ENCODE results near the gene FANCI.
"Not testable (repeated sequence)": the region's sequence is repeated elsewhere in the genome, so short reads cannot be mapped to it uniquely, and the experiment has no call there.

The FANCI gene

DNA sequence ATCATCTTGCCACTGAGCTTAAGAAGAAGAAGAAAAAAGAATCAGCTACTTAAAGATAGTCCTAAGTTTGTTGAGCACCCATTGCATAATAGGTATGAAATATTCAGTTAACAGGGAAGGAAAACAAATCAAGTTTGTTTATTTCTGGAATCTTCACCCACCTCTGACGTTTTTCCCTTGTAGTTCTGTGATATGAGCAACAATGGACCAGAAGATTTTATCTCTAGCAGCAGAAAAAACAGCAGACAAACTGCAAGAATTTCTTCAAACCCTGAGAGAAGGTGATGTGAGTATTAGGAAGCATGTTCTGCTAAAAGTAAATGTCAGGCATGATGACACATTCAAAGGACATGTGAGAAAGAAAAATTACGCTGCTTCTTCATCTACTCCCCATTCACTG is 3.7 kb downstream of the FANCI start:
- ChIA-PET CTCF (no interaction called here), POLR2A (ENCODE audit: low non-redundant PET) (interaction anchor here (0.6 kb wide), 1 partner anchor 35 kb away, joined by 3 read pairs; no protein-coding TSS in a partner anchor)
- DNase-seq (ENCODE audit: low spot score) = no peak
- no peak overlapping the region for H3K27ac ChIP-seq
- TF ChIP-seq, protein P1, sequence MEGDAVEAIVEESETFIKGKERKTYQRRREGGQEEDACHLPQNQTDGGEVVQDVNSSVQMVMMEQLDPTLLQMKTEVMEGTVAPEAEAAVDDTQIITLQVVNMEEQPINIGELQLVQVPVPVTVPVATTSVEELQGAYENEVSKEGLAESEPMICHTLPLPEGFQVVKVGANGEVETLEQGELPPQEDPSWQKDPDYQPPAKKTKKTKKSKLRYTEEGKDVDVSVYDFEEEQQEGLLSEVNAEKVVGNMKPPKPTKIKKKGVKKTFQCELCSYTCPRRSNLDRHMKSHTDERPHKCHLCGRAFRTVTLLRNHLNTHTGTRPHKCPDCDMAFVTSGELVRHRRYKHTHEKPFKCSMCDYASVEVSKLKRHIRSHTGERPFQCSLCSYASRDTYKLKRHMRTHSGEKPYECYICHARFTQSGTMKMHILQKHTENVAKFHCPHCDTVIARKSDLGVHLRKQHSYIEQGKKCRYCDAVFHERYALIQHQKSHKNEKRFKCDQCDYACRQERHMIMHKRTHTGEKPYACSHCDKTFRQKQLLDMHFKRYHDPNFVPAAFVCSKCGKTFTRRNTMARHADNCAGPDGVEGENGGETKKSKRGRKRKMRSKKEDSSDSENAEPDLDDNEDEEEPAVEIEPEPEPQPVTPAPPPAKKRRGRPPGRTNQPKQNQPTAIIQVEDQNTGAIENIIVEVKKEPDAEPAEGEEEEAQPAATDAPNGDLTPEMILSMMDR (conservative IDR thresholded peaks at IDR 0.05; ENCODE audit: low read depth) = no peak

DNA sequence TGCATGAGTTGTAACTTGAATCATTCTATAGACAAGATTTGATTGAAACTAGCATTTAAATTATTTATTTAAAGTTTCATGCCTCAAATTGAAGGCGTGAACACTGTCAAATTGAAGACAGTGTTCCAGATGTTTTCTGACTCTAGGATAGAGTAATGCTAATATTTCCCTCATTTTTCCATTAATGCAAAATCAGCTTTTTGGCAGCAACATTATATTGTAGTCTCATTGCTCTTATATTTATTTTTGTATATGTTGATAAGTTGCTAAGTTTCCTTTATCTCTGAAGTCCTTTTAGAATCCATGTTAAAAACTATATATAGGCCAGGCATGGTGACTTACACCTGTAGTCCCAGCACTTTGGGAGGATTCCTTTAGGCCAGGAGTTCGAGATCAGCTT is 4.8 kb downstream of the FANCI start:
- ChIA-PET POLR2A (ENCODE audit: low non-redundant PET) (no interaction called here), CTCF (interaction anchor here (0.6 to 1.1 kb wide), 2 partner anchors 42 to 78 kb away, joined by 5 to 7 read pairs; no protein-coding TSS in a partner anchor)
- TF ChIP-seq, protein P1 (conservative IDR thresholded peaks at IDR 0.05; ENCODE audit: low read depth) = no peak
- H3K27ac ChIP-seq = no peak overlapping the region
- DNase-seq (ENCODE audit: low spot score) = no peak

DNA sequence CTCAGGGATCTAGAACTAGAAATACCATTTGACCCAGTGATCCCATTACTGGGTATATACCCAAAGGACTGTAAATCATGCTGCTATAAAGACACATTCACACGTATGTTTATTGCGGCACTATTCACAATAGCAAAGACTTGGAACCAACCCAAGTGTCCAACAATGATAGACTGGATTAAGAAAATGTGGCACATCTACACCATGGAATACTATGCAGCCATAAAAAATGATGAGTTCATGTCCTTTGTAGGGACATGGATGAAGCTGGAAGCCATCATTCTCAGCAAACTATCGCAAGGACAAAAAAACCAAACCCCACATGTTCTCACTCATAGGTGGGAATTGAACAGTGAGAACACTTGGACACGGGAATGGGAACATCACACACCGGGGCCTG is 6.4 kb downstream of the FANCI start:
- DNase-seq (ENCODE audit: low spot score); CTCF ChIA-PET; POLR2A ChIA-PET (ENCODE audit: low non-redundant PET); H3K27ac ChIP-seq: not testable (repeated sequence)

DNA sequence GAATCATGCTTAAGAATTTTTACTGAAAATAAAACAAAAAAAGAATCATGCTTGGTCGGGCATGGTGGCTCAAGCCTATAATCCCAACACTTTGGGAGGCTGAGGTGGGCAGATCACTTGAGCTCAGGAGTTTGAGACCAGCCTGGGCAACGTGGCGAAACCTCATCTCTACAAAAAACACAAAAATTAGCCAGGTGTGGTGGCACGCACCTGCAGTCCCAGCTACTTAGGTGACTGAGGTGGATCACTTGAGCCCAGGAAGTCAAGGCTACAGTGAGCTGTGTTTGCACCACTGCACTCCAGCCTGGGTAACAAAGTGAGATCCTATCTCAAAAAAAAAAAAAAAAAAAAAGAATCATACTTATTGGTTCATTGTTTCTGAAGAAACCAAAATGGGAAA is 33.5 kb downstream of the FANCI start:
- H3K27ac ChIP-seq; POLR2A ChIA-PET (ENCODE audit: low non-redundant PET); DNase-seq (ENCODE audit: low spot score): not testable (repeated sequence)
- CTCF ChIA-PET = interaction anchor here (0.6 kb wide), 1 partner anchor 779 kb away, joined by 3 read pairs; no protein-coding TSS in a partner anchor

DNA sequence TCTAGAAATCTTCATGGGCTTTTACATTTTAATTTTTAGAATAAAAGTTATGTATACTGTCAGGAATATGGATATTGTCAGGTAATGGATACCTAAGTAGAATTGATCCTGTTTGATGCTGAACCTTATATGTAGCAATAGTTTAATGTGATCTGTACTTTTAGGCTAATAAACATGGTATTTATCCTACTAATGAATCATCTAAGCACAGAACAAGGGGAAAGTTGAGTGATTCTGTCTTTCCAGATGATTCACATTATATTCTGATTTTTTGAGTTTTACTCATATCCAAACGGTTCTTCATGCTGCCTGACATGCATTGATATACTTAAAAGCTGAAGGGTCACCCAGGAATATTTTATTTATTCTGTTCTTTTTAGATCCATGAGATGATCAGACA is 34.5 kb downstream of the FANCI start:
- H3K27ac ChIP-seq = no peak overlapping the region
- TF ChIP-seq, protein P1 (conservative IDR thresholded peaks at IDR 0.05; ENCODE audit: low read depth) = no peak
- ChIA-PET CTCF (no interaction called here), POLR2A (ENCODE audit: low non-redundant PET) (no interaction called here)
- DNase-seq (ENCODE audit: low spot score) = no peak

DNA sequence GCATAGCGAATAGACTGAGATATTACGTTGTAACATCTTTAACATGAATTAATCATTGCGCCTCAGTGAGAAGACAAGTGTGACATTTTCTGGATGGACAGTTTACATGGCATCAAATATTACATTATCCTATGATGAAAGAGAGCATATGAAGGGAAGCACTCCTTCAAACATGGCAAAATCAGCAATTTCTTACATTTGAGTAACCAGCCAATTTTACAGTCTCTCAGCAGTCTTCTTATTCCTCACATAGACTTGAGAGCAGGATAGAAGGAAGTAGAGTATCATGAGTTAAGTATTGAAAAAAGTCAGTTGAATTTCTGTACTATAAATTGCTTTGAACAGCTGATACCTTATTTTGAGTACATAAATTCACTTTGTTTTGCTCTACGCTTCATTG is 38.9 kb downstream of the FANCI start:
- no peak for DNase-seq (ENCODE audit: low spot score)
- ChIA-PET POLR2A (ENCODE audit: low non-redundant PET) (no interaction called here), CTCF (no interaction called here)
- H3K27ac ChIP-seq = no peak overlapping the region
- TF ChIP-seq, protein P1 (conservative IDR thresholded peaks at IDR 0.05; ENCODE audit: low read depth) = no peak

DNA sequence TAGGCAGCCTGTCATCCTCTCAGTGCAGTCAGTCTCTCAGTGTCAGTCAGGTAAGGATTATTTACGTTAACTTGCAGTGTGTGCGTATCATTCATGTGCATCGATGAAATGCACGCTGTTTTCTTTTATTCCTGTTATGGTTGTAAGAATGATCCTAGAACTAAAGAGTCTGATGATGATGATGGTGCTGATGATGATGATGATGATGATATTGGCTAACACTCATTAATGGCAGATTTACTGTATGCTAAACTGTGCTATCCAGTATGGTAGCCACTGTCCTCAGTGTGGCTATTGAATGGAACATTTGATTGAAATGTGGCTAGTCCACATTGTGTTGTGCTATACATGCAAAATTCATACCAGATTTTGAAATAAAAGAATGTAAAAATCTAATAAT is 39.4 kb downstream of the FANCI start:
- TF ChIP-seq, protein P1 (conservative IDR thresholded peaks at IDR 0.05; ENCODE audit: low read depth) = no peak
- ChIA-PET POLR2A (ENCODE audit: low non-redundant PET) (no interaction called here), CTCF (no interaction called here)
- H3K27ac ChIP-seq = no peak overlapping the region
- no peak for DNase-seq (ENCODE audit: low spot score)

DNA sequence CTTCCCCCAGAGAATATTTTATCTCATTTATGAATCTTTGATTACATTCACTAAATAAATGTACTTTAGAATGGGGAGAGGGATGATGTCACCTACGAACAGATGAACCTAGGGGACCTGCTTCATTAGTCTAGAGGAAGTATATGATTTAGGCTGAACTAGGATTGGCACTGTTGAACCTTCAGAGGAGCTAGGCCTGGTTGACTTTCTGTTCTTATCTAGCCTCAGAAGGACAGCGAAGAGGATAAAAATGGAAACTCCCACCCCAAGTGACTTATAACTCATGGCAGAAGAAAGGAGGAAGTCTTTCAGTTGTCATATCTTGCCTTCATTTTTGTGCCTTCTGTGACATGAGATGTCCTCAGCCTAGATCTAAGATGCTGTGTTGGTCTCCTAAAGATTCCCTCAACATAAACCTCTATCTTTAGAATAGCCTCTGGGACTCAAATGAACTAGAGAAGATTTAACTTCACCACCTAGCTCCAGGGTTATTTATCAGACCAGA is 48.2 kb downstream of the FANCI start:
- CTCF ChIA-PET = no interaction called here
- TF ChIP-seq, protein P1 (conservative IDR thresholded peaks at IDR 0.05; ENCODE audit: low read depth) = no peak
- H3K27ac ChIP-seq = no peak overlapping the region
- POLR2A ChIA-PET (ENCODE audit: low non-redundant PET) = no interaction called here
- no peak for DNase-seq (ENCODE audit: low spot score)
